Type B pancreatic cell (in vitro differentiated cells): Measurements from ENCODE around the gene JAKMIP1. TPM values are rescaled to one million over a fixed set of nuclear protein-coding genes. Genes with fewer than 3 reads are reported as not detected.

Source experiments
- DNase-seq: peaks from one replicate; pipeline ENCODE4 v3.0.0; 2021; ENCODE audit warnings: mixed read lengths; ENCODE audit not compliant: unreplicated experiment; ENCODE audit errors: extremely low spot score
- H3K27ac Mint-ChIP-seq: 2 replicates; pipeline ENCODE4 v1.8.0; 2021; ENCODE audit warnings: mild to moderate bottlenecking, mixed read lengths
- H3K27me3 Mint-ChIP-seq: 2 replicates; pipeline ENCODE4 v1.8.0; 2021; ENCODE audit warnings: mixed read lengths
- H3K36me3 Mint-ChIP-seq: 2 replicates; pipeline ENCODE4 v1.8.0; 2021; ENCODE audit warnings: mixed read lengths
- H3K4me1 Mint-ChIP-seq: one replicate; pipeline ENCODE4 v1.8.0; 2021; ENCODE audit warnings: mixed read lengths; ENCODE audit not compliant: unreplicated experiment
- H3K4me3 Mint-ChIP-seq: 2 replicates; pipeline ENCODE4 v1.8.0; 2021; ENCODE audit warnings: mild to moderate bottlenecking, mixed read lengths
- H3K9me3 Mint-ChIP-seq: 2 replicates; pipeline ENCODE4 v1.8.0; 2021; ENCODE audit warnings: mixed read lengths
- total RNA-seq: library from RNA; stranded (reverse); gene quantifications from 2 replicates; pipeline ENCODE4 v1.2.1, GENCODE V29; 2021; ENCODE audit warnings: low replicate concordance
- TF ChIP-seq, protein P1 (sequence below): fragments of 200-600 bp; sonication (generic); conservative IDR thresholded peaks from 2 replicates; pipeline ENCODE4 v1.5.0; 2021; ENCODE audit warnings: antibody characterized with exemption, mild to moderate bottlenecking

Gene JAKMIP1
- total RNA-seq, 1 donor from 2014 or later = 0.89 TPM

DNA sequence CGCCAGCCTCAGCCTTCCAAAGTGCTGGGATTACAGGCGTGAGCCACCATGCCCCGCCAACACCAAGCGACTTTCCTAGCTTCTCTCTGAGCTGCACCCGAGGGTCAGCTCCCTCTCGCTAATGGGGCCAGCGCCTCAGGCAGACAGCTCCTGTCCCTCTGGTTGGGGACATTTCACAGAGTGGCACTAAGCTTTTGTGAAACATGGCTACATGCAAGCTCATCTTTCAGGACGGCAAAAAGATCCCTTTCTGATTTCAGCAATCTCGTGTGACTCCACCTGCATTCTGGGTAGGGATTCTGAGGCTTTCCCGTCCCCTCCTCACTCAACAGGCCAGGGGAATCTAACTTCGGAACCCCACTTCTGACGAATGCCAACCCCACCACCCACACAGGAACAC is 151.1 kb downstream of the JAKMIP1 start:
- H3K27me3 Mint-ChIP-seq = peaks cover 37% of the 10 kb centered on the region
- no peak overlapping the region for H3K27ac Mint-ChIP-seq
- DNase-seq = no peak
- no peak overlapping the region for H3K4me3 Mint-ChIP-seq
- H3K36me3 Mint-ChIP-seq = no peaks in the 10 kb centered on the region
- H3K9me3 Mint-ChIP-seq = no peaks in the 10 kb centered on the region
- TF ChIP-seq, protein P1, sequence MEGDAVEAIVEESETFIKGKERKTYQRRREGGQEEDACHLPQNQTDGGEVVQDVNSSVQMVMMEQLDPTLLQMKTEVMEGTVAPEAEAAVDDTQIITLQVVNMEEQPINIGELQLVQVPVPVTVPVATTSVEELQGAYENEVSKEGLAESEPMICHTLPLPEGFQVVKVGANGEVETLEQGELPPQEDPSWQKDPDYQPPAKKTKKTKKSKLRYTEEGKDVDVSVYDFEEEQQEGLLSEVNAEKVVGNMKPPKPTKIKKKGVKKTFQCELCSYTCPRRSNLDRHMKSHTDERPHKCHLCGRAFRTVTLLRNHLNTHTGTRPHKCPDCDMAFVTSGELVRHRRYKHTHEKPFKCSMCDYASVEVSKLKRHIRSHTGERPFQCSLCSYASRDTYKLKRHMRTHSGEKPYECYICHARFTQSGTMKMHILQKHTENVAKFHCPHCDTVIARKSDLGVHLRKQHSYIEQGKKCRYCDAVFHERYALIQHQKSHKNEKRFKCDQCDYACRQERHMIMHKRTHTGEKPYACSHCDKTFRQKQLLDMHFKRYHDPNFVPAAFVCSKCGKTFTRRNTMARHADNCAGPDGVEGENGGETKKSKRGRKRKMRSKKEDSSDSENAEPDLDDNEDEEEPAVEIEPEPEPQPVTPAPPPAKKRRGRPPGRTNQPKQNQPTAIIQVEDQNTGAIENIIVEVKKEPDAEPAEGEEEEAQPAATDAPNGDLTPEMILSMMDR = no peak
- no peaks in the 10 kb centered on the region for H3K4me1 Mint-ChIP-seq

DNA sequence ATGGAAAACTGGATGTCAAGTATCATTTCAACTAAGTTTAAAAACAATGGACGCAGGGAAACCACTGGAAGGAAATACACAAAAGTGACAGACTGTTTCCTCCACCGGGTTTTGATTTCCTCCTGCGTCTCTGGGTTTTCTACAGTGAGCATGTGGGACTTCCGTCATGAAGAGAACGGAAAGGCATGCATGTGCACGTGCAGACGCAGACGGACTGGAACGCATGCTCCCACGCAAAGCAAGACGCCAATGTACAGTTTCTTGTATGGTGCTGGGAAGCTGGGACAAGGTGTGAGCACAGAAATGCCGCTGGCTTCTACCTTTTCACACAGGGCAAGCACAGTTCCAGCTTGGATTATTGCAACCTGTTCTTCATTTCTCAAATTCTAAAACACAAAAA is 151.8 kb downstream of the JAKMIP1 start:
- TF ChIP-seq, protein P1 = no peak
- no peak overlapping the region for H3K27ac Mint-ChIP-seq
- peaks cover 39% of the 10 kb centered on the region for H3K27me3 Mint-ChIP-seq
- no peaks in the 10 kb centered on the region for H3K36me3 Mint-ChIP-seq
- no peaks in the 10 kb centered on the region for H3K4me1 Mint-ChIP-seq
- H3K4me3 Mint-ChIP-seq = no peak overlapping the region
- H3K9me3 Mint-ChIP-seq = no peaks in the 10 kb centered on the region
- DNase-seq = no peak

DNA sequence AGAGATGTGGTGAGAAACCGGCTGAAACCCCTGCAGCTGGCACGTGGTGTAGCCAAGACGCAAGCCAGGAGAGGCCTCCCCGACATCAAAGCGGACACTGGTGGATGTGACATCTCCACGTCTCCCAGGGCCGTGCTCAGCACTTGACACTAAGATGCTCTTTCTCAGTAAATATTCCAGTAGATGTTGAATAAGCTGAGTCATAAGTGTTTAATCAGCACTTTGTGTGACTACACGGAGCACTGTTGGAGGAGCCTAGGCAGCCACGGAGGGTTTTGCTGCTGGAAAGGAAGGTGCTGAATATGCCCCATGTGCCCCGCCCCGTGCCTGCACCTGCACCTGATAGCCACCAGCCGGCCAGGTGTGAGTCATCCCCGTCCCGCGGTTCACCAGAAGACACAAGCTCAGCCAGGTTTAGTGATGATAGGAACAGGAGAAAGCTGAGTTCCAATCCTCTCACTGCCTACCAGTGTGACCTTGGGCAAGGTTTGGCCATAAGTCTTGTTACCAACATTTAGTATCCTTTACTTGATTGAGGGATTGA is 153.1 kb downstream of the JAKMIP1 start:
- TF ChIP-seq, protein P1 = no peak
- H3K9me3 Mint-ChIP-seq = no peaks in the 10 kb centered on the region
- no peak overlapping the region for H3K4me3 Mint-ChIP-seq
- no peaks in the 10 kb centered on the region for H3K36me3 Mint-ChIP-seq
- DNase-seq = no peak
- peaks cover 38% of the 10 kb centered on the region for H3K27me3 Mint-ChIP-seq
- no peak overlapping the region for H3K27ac Mint-ChIP-seq
- no peaks in the 10 kb centered on the region for H3K4me1 Mint-ChIP-seq

DNA sequence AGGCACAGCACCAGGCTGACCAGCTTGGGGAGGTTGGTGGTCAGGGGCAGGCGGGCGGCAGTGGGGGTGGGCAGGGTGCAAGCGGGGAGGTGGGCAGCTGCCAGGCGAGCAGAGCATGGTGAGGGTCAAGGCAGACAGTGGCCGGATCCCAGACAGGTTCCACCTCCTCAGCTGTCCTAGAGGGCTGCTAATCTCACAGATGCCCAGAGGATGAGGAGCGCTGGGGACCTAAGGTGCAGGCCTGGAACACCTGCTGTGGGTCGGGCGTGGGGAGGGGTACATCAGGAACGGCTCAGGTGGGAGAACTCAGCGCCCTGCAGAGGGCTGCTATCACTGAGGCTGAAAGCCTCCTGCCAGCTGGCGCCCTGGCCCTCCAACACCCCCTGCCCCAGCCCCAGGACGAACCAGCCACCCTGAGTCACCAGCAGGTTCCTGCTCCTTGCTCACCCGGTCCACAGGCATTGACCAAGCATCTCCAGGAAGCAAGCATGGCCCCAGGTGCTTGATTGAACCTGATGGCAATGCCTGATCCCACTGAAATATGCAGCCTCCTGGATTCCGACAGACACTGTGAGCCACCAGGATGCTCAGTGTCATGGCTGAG is 153.7 kb downstream of the JAKMIP1 start:
- H3K36me3 Mint-ChIP-seq = no peaks in the 10 kb centered on the region
- no peaks in the 10 kb centered on the region for H3K9me3 Mint-ChIP-seq
- H3K27me3 Mint-ChIP-seq = peaks cover 42% of the 10 kb centered on the region
- H3K27ac Mint-ChIP-seq = no peak overlapping the region
- H3K4me3 Mint-ChIP-seq = no peak overlapping the region
- no peaks in the 10 kb centered on the region for H3K4me1 Mint-ChIP-seq
- TF ChIP-seq, protein P1 = no peak
- no peak for DNase-seq

DNA sequence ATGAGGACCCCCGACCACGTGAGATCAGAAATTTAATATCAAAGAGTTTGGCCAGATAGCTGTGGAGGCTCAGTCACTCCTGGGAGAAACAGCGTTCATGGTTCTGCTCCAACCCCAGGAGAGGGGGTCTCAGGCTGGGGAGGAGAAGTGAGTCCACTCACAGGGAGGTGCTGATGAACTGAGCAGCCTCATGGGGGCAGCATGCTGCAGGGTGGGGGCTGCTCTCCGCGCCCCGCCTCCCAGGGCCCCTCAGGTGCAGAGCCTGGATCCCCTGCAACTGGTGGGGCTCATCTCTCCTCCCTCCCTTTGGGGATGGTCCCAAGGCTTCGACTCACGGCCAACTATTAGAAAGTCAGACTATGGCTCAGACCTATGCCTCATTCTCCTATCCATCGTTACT is 155.5 kb downstream of the JAKMIP1 start:
- DNase-seq = no peak
- H3K4me1 Mint-ChIP-seq = no peaks in the 10 kb centered on the region
- H3K36me3 Mint-ChIP-seq = no peaks in the 10 kb centered on the region
- H3K27ac Mint-ChIP-seq = no peak overlapping the region
- H3K27me3 Mint-ChIP-seq = peaks cover 45% of the 10 kb centered on the region
- no peak overlapping the region for H3K4me3 Mint-ChIP-seq
- no peaks in the 10 kb centered on the region for H3K9me3 Mint-ChIP-seq
- TF ChIP-seq, protein P1 = no peak
